Lower leg skin (tissue), 3 donors: Measurements from ENCODE around the gene SH3RF1.

Experiments used
- POLR2A ChIP-seq, 2 donors: fragments of 450-650 bp; IDR thresholded peaks; one replicate each; pipeline ENCODE4 v1.6.1; 2016 to 2017; ENCODE audit warnings: antibody characterized with exemption in 2 of 2, mild to moderate bottlenecking in 1 of 2, moderate library complexity in 1 of 2
- TF ChIP-seq, protein P1 (sequence below), 3 donors: fragments of 450-650 bp; IDR thresholded peaks; one replicate each; pipeline ENCODE4 v1.5.1; 2016; ENCODE audit warnings: antibody characterized with exemption in 3 of 3, mild to moderate bottlenecking in 3 of 3, moderate library complexity in 2 of 3

DNA sequence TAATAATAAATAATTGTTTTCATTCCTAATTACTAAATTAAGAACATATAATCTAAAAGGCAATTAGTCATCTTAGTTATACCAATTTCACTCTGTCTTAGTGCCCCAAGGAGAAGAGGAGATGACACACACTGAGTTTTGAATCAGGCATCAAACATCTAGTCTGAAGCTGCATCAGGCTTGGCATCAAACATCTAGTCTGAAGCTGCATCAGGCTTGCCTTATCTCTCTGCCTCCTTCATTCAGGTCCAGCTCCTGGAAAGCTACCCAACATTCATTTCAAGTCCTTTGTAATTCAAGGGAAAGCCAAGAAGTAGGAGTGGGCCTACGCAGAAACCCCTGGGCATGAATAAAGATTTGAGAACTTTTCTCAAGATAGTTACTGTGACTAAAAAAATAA, 62.2 kb downstream of the SH3RF1 start:
- TF ChIP-seq, protein P1, sequence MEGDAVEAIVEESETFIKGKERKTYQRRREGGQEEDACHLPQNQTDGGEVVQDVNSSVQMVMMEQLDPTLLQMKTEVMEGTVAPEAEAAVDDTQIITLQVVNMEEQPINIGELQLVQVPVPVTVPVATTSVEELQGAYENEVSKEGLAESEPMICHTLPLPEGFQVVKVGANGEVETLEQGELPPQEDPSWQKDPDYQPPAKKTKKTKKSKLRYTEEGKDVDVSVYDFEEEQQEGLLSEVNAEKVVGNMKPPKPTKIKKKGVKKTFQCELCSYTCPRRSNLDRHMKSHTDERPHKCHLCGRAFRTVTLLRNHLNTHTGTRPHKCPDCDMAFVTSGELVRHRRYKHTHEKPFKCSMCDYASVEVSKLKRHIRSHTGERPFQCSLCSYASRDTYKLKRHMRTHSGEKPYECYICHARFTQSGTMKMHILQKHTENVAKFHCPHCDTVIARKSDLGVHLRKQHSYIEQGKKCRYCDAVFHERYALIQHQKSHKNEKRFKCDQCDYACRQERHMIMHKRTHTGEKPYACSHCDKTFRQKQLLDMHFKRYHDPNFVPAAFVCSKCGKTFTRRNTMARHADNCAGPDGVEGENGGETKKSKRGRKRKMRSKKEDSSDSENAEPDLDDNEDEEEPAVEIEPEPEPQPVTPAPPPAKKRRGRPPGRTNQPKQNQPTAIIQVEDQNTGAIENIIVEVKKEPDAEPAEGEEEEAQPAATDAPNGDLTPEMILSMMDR (IDR thresholded peaks at IDR 0.05), result no peak
- no peak for TF ChIP-seq POLR2A (IDR thresholded peaks at IDR 0.05)
